Subcutaneous abdominal adipose tissue (tissue), 5 donors: ENCODE measurements around the gene ANO1.

Experiments
- H3K27ac ChIP-seq: one replicate; pipeline ENCODE4 v1.7.0; 2013; ENCODE audit warnings: low read depth, mild to moderate bottlenecking, inconsistent platforms, low read length, moderate library complexity
- H3K27me3 ChIP-seq, 5 donors: one replicate each; pipeline ENCODE4 v1.7.0; 2013; ENCODE audit warnings: low read length in 5 of 5, inconsistent platforms in 1 of 5; ENCODE audit not compliant: control insufficient read depth in 5 of 5, insufficient read depth in 4 of 5
- H3K36me3 ChIP-seq, 5 donors: one replicate each; pipeline ENCODE4 v1.7.0; 2013; ENCODE audit warnings: low read length in 5 of 5; ENCODE audit not compliant: control insufficient read depth in 5 of 5, insufficient read depth in 5 of 5
- H3K4me1 ChIP-seq, 5 donors: one replicate each; pipeline ENCODE4 v1.7.0; 2013; ENCODE audit warnings: low read length in 5 of 5, mild to moderate bottlenecking in 3 of 5, moderate library complexity in 1 of 5; ENCODE audit not compliant: control insufficient read depth in 5 of 5, insufficient read depth in 5 of 5
- H3K4me3 ChIP-seq, 5 donors: one replicate each; pipeline ENCODE4 v1.7.0; 2013; ENCODE audit warnings: low read length in 5 of 5, low read depth in 1 of 5
- H3K9ac ChIP-seq, 5 donors: one replicate each; pipeline ENCODE4 v1.7.0; 2013; ENCODE audit warnings: low read length in 5 of 5, mild to moderate bottlenecking in 4 of 5, moderate library complexity in 3 of 5
- H3K9me3 ChIP-seq, 5 donors: one replicate each; pipeline ENCODE4 v1.7.0; 2013; ENCODE audit warnings: low read length in 5 of 5; ENCODE audit not compliant: control insufficient read depth in 5 of 5
- donor health status: healthy.
- donor health status: healthy.
- donor health status: healthy.
- donor health status: healthy.
- donor health status: healthy.

Gene ANO1

DNA sequence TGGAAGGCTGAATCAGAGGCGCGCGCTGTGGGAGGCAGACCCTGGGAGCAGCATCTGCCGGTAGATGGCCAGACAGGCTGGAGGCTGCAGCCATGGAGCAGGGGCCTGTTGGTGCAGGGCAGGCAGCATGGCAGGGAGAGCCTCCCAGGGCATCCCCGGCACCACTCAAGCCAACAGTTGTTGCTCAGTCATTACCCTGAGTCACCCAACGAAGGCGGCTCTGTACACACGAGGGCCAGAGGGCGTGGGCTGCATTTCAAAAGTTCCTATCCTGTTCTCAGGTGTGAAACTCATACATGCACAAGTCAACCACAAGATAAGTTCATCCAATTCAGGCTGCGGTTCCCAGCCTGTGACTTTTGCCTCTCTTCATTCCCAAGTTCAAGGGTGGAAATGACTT lies 2.6 kb downstream of the ANO1 start:
- no peaks in the 10 kb centered on the region for H3K36me3 ChIP-seq
- H3K9ac ChIP-seq, result no peak overlapping the region
- no peak overlapping the region for H3K27ac ChIP-seq
- H3K9me3 ChIP-seq, result no peaks in the 10 kb centered on the region
- peaks cover 21 to 38% (median 31%) of the 10 kb centered on the region in 5 donors for H3K27me3 ChIP-seq
- H3K4me1 ChIP-seq, result peaks cover 0 to 13% (median 9%) of the 10 kb centered on the region in 5 donors
- H3K4me3 ChIP-seq, result no peak overlapping the region

DNA sequence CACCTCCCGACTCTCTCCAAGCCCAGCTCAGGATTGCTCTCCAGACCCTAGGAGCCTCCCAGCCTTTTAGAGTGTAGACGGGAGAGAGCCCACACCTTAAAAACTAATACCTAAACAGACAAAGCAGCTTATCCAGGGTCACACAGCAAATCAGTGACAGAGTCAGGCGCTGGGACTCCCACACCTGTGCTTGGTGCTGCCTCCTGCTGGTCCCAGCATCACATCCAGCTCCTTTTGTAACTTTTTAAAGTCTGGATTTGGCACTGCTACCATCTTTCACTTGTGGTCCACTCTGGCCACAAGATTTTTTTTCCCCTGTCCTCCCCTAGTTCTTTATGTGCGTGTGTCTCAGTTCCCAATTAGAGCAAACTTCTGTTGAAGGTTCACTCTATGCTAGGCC lies 4.7 kb downstream of the ANO1 start:
- H3K27me3 ChIP-seq, result peaks cover 17 to 43% (median 21%) of the 10 kb centered on the region in 5 donors
- H3K9me3 ChIP-seq, result no peaks in the 10 kb centered on the region
- no peak overlapping the region for H3K4me3 ChIP-seq
- H3K4me1 ChIP-seq, result peaks cover 0 to 5% (median 2%) of the 10 kb centered on the region in 5 donors
- no peaks in the 10 kb centered on the region for H3K36me3 ChIP-seq
- no peak overlapping the region for H3K27ac ChIP-seq
- H3K9ac ChIP-seq, result no peak overlapping the region

DNA sequence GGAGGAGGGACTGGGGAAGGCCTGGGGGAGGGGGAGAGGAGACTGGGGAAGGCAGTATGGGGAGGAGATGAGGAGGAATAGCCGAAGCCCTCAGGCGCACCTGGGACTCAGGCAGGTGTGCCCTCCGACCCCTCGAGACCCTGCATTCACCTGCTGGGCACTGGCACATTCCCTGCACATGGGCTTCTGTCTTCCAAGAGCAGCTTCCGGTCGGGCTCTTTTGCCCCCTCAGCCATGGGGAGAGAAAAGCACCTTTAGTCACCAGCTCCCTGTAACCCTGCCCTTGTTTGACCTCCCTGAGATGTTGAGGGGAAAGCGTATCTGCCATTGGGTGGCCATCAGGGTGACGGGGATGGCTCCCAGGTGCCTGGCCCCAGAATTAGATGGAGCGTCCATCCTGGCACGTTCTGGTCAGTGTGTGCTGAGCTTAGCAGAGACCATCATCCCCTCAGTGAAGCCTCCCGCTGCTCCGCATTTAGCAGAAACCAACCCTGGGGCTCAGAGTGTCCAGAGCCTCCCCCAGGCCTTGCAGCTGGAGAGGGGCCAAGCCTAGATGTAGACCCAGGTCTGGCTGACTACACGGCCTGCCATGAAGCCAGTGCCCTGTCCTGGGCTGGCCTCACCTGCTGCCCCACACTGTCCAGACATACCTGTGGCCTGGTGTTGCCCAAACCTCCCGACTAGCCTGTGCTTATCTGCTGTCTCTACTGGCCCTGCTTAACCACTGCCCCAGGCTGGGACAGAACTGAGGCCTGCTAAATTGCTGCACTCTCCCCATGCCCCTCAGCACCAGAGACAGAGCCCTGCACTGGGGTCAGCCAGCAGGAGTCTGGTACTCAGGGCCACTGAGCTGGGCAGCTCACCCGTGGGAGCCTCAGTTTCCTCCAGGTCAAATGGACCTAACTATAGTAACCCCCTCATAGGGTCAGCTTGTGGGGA lies 6.2 kb downstream of the ANO1 start:
- H3K27me3 ChIP-seq, result peaks cover 13 to 38% (median 15%) of the 10 kb centered on the region in 5 donors
- no peak overlapping the region for H3K27ac ChIP-seq
- H3K9me3 ChIP-seq, result no peaks in the 10 kb centered on the region
- no peak overlapping the region for H3K9ac ChIP-seq
- H3K36me3 ChIP-seq, result no peaks in the 10 kb centered on the region
- no peak overlapping the region for H3K4me3 ChIP-seq
- peaks cover 0 to 2% (median 0%) of the 10 kb centered on the region in 5 donors for H3K4me1 ChIP-seq

DNA sequence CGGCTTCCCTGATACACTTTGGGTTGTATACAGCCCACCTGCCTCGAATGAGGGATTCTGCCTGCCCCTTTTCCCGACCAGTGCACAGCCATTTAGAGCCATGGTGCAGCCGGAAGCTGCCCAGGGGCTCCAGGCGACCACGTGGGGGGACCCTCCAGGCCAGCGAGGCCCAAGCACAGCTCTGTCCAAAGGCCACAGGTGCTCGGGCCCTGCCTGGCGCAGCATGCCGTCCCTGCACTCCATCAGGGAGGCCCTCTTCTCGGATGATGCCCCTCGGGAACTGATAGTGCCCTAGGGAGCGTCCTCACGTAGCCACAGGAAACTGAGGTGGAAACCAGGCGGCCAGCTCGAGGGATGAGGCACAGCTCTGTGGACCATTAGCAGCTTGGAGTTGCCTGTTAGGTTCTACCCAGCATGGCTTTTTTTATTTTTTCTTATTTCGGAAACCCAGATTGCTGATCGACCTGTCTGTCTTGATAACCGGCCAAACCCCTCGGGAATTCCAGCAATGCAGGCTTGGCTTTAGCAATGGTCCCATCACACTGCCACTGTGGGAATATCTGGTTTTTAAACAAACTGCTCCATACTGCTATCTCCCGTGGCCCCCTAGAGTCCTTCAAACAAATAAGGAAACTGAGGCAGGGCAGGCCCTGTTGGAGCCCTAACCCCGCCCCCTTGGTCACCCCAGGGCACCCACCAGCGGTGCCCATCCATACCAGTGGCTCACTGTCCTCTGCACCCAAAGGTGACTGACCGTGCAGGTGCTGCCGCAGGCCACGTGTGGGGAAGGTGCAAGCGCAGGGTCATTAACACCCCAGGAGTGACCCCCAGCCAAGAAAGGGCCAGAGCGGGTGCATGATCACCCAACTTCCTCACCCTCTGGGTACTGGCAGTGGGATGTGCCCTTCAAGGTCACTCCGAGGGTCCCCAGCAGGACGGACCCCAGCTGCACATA lies 8.0 kb downstream of the ANO1 start:
- H3K36me3 ChIP-seq, result no peaks in the 10 kb centered on the region
- H3K27me3 ChIP-seq, result peaks cover 6 to 24% (median 8%) of the 10 kb centered on the region in 5 donors
- H3K4me3 ChIP-seq, result no peak overlapping the region
- peaks cover 0 to 4% (median 0%) of the 10 kb centered on the region in 5 donors for H3K4me1 ChIP-seq
- no peak overlapping the region for H3K27ac ChIP-seq
- no peaks in the 10 kb centered on the region for H3K9me3 ChIP-seq
- no peak overlapping the region for H3K9ac ChIP-seq

DNA sequence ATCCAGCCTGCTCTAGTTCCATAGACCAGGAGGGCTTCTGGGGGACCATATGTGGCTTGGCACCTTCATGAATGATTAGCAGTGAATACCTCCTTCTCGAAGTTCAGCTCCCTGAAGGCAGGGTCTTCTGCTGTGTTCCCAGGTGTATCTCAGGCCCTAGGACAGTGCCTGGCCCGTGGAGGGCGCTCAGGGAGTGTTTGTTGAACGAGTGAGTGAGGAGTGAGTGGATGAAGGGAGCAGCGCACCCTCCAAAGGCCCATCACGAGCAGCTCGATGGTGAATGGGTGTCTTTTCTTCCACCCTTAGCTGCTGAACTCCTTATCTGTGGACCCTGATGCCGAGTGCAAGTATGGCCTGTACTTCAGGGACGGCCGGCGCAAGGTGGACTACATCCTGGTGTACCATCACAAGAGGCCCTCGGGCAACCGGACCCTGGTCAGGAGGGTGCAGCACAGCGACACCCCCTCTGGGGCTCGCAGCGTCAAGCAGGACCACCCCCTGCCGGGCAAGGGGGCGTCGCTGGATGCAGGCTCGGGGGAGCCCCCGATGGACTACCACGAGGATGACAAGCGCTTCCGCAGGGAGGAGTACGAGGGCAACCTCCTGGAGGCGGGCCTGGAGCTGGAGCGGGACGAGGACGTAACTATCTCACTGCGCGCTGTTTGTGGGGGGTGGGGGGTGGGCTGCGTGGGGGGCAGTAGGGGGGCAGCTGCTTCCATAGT lies 9.5 kb downstream of the ANO1 start:
- H3K4me1 ChIP-seq, result peaks cover 0 to 4% (median 2%) of the 10 kb centered on the region in 5 donors
- peaks cover 0 to 6% (median 4%) of the 10 kb centered on the region in 5 donors for H3K9me3 ChIP-seq
- H3K27ac ChIP-seq, result no peak overlapping the region
- no peaks in the 10 kb centered on the region for H3K36me3 ChIP-seq
- peaks cover 8 to 32% (median 11%) of the 10 kb centered on the region in 5 donors for H3K27me3 ChIP-seq
- H3K4me3 ChIP-seq, result no peak overlapping the region
- H3K9ac ChIP-seq, result no peak overlapping the region

DNA sequence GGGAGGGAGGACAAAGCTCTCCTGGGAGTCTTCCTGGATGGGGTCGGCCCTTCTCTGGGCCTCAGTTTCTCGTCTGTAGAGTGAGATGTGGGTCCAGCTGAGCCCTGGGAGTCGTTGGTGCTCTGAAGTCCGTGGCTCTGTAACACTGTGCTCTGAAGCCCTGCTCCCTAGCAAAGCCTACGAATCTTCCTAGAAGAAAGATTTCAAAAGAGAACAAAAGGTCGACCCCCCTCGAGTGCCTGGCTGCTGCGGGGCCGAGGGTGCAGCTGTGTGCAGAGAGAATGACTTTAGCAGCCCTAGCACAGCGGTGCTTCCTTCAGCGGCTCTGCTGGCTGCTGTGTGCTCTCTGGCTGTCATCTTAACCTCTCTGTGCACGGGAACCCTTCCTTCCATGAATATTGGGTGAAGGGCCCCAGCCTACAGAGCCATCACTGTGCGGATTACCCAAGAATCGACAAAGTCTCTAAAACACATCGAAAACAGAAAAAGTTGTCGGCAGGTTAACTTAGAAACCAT lies 10.7 kb downstream of the ANO1 start:
- peaks cover 0 to 4% (median 2%) of the 10 kb centered on the region in 5 donors for H3K4me1 ChIP-seq
- H3K36me3 ChIP-seq, result no peaks in the 10 kb centered on the region
- H3K27me3 ChIP-seq, result peaks cover 5 to 32% (median 11%) of the 10 kb centered on the region in 5 donors
- no peak overlapping the region for H3K9ac ChIP-seq
- no peak overlapping the region for H3K27ac ChIP-seq
- no peak overlapping the region for H3K4me3 ChIP-seq
- H3K9me3 ChIP-seq, result peaks cover 0 to 6% (median 4%) of the 10 kb centered on the region in 5 donors

DNA sequence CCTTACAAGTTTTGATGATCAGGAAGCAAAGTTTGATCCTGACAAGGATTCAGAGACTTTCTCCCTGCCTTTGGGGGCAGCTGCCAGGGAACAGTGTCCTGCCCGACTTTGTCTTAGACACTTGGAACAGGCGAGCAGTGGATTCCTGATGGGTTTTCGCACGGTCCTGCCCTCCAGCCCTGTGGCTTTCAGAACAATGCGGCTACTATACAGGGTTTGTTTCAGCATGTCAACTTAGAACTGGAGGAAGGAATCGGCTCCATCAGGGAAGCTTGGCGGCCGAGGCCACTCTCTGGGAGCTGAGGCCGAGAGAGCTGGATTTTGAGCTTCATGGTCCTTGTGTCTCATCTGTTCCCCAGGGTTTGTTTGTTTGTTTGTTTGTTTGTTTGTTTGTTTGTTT lies 11.5 kb downstream of the ANO1 start:
- no peak overlapping the region for H3K27ac ChIP-seq
- no peaks in the 10 kb centered on the region for H3K36me3 ChIP-seq
- peaks cover 0 to 4% (median 2%) of the 10 kb centered on the region in 5 donors for H3K4me1 ChIP-seq
- H3K27me3 ChIP-seq, result peaks cover 4 to 32% (median 11%) of the 10 kb centered on the region in 5 donors
- H3K4me3 ChIP-seq, result no peak overlapping the region
- peaks cover 0 to 6% (median 4%) of the 10 kb centered on the region in 5 donors for H3K9me3 ChIP-seq
- H3K9ac ChIP-seq, result no peak overlapping the region

DNA sequence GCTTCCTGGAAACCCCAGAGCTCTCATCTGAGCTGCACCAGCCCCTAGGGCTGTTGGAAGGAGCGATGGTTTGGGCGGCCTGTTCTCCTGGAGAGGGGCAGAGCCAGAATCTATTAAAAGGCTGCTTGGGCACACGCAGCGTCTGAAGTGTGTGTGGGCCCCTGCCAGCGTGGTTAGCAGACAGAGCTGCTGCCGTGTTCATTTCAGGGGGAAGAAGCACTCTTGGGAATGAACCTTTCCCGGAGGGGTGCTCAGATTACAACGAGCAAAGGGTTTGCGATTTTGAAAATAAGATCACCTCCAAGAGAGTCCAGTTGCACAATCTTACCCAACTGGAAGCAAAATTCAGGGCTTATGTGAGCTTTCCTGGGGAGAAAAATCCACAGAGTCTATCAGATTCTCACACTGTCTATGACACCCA lies 12.9 kb downstream of the ANO1 start:
- H3K4me1 ChIP-seq, result peaks cover 0 to 4% (median 0%) of the 10 kb centered on the region in 5 donors
- no peaks in the 10 kb centered on the region for H3K36me3 ChIP-seq
- H3K27me3 ChIP-seq, result peaks cover 0 to 26% (median 10%) of the 10 kb centered on the region in 5 donors
- no peak overlapping the region for H3K9ac ChIP-seq
- peaks cover 0 to 6% (median 4%) of the 10 kb centered on the region in 5 donors for H3K9me3 ChIP-seq
- H3K4me3 ChIP-seq, result no peak overlapping the region
- no peak overlapping the region for H3K27ac ChIP-seq

DNA sequence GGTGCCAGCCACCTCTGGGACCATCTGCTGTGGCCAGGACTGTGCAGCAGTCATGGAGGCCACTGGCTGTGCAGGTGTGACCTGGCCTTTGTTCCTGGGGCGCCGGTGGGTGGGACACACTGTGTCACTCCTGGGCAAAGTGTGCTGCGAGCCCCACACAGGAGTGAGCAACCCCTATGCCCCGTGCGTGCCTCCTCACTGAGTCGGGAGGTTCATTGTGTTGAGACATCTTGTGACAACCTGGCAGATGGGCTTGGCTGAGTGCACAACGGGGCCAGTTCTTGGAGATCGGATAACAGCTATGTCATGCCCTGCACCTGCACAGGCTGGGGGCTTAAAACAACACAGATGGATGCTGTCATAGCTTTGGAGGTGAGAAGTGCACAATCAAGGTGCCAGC lies 13.5 kb downstream of the ANO1 start:
- Histone ChIP-seq H3K9ac (no peak overlapping the region), H3K4me1 (peaks cover 0 to 4% (median 0%) of the 10 kb centered on the region in 5 donors), H3K27me3 (peaks cover 0 to 19% (median 5%) of the 10 kb centered on the region in 5 donors), H3K36me3 (no peaks in the 10 kb centered on the region), H3K9me3 (peaks cover 0 to 6% (median 4%) of the 10 kb centered on the region in 5 donors), H3K4me3 (no peak overlapping the region), H3K27ac (no peak overlapping the region)
